GM12878 (cell line): Measurements from ENCODE around the gene TCEA2. TPM values are rescaled to one million over a fixed set of nuclear protein-coding genes. Genes with fewer than 3 reads are reported as not detected.

Experiments
- ATAC-seq: fragments of 200-7000 bp; cut with Tn5 transposase; 3 replicates; pipeline ENCODE4 v1.9.1; 2020; ENCODE audit warnings: mild to moderate bottlenecking, moderate library complexity
- BruUV-seq: library from RNA; stranded (reverse); fragments of 400-500 nt; replicated peaks from 2 replicates; lab custom pipeline; 2021; lab: Mats Ljungman, UMichigan
- CTCF ChIA-PET: fragments of 300-600 bp; sonication (Branson Sonifier 250); formaldehyde crosslinking; extraction: SDS; loops from one replicate; lab custom pipeline; 2021; ENCODE audit warnings: inconsistent platforms; lab: Yijun Ruan, JAX
- POLR2A ChIA-PET: fragments of 350-600 bp; formaldehyde crosslinking; extraction: SDS; loops from one replicate; lab custom pipeline; 2021; ENCODE audit warnings: inconsistent platforms; lab: Charles Lee
- RAD21 ChIA-PET: fragments of 300-600 bp; sonication (Branson Sonifier 250); formaldehyde crosslinking; loops from one replicate; lab custom pipeline; 2023; ENCODE audit warnings: antibody characterized with exemption; ENCODE audit not compliant: unreplicated experiment; lab: Charles Lee
- SMC1A ChIA-PET: fragments of 300-600 bp; sonication (Branson Sonifier 250); formaldehyde crosslinking; loops from one replicate; lab custom pipeline; 2023; ENCODE audit not compliant: unreplicated experiment, uncharacterized antibody; lab: Charles Lee
- DNase-seq: peaks from one replicate; pipeline ENCODE4 v3.0.0-alpha.2; 2011; ENCODE audit warnings: low read depth, low spot score
- FAIRE-seq: peaks from 3 replicates; lab custom pipeline; 2011; peaks lifted over from hg19 to GRCh38; lab: Jason Lieb, UNC
- H2AFZ ChIP-seq: 2 replicates; pipeline ENCODE4 v1.6.0; 2011; ENCODE audit warnings: low read depth, low read length, control low read depth; ENCODE audit not compliant: control insufficient read depth
- H3K27ac ChIP-seq: 2 replicates; pipeline ENCODE4 v1.5.1; 2011; ENCODE audit warnings: control low read depth; ENCODE audit not compliant: control insufficient read depth, insufficient read depth
- H3K27me3 ChIP-seq, 2 experiments: replicated peaks in 1 of 2; 2 replicates each; pipeline versions ENCODE4 v1.6.0 to v1.6.1; 2011; ENCODE audit warnings: low read length in 1 of 2; ENCODE audit not compliant: control insufficient read depth in 2 of 2, insufficient read depth in 2 of 2
- H3K36me3 ChIP-seq, 2 experiments: 2 replicates each; pipeline ENCODE4 v1.5.1; 2011; ENCODE audit warnings: low read length in 1 of 2; ENCODE audit not compliant: control insufficient read depth in 2 of 2, insufficient read depth in 2 of 2
- H3K4me1 ChIP-seq: 2 replicates; pipeline ENCODE4 v1.6.1; 2011; ENCODE audit warnings: mild to moderate bottlenecking, low read length, moderate library complexity, mixed read lengths; ENCODE audit not compliant: control insufficient read depth, insufficient read depth
- H3K4me2 ChIP-seq: 2 replicates; pipeline ENCODE4 v1.6.0; 2011; ENCODE audit warnings: control low read depth; ENCODE audit not compliant: control insufficient read depth, insufficient read depth
- H3K4me3 ChIP-seq: fragments of 200-600 bp; sonication (generic); 2 replicates; pipeline ENCODE4 v1.5.1; 2016
- H3K79me2 ChIP-seq: 2 replicates; pipeline ENCODE4 v1.6.0; 2011; ENCODE audit warnings: low read length; ENCODE audit not compliant: control insufficient read depth, insufficient read depth
- H3K9ac ChIP-seq: 2 replicates; pipeline ENCODE4 v1.8.0; 2011; ENCODE audit warnings: low read length, control low read depth, mixed read lengths; ENCODE audit not compliant: control insufficient read depth, insufficient read depth
- H3K9me3 ChIP-seq: replicated peaks from 3 replicates; pipeline ENCODE4 v1.5.1; 2011; ENCODE audit warnings: mild to moderate bottlenecking, low read length; ENCODE audit not compliant: control insufficient read depth, insufficient read depth
- H4K20me1 ChIP-seq: 2 replicates; pipeline ENCODE4 v1.6.0; 2011; ENCODE audit not compliant: control insufficient read depth, insufficient read depth
- POLR2AphosphoS2 ChIP-seq: IDR thresholded peaks from 2 replicates; pipeline ENCODE4 v1.6.1; 2011; ENCODE audit warnings: low read depth, mild to moderate bottlenecking, low read length, improper control_type of control experiment, moderate library complexity
- STAT1 ChIP-seq: fragments of 450-650 bp; conservative IDR thresholded peaks from 2 replicates; pipeline ENCODE4 v1.6.1; 2014; ENCODE audit warnings: antibody characterized with exemption, mild to moderate bottlenecking
- WGBS: methylation state at CpG from one replicate; pipeline ENCODE4 v1.1.6; 2016; ENCODE audit warnings: low lambda C conversion rate; ENCODE audit not compliant: insufficient replicate concordance, insufficient coverage; ENCODE audit errors: missing lambda C conversion rate; 5-methylcytosine and 5-hydroxymethylcytosine counted together
- in situ Hi-C: fragments of 300-500 bp; cut with MboI; formaldehyde crosslinking; loops from 9 replicates; pipeline ENCODE4 v1.14.3; 2018; ENCODE audit warnings: mixed read lengths
- intact Hi-C: fragments of 100-400 bp; cut with micrococcal nuclease; formaldehyde crosslinking; loops from one replicate; pipeline ENCODE4 v1.14.2; 2022; ENCODE audit not compliant: unreplicated experiment
- polyA plus RNA-seq, 11 experiments: library from polyadenylated mRNA; depleted of rRNA in 4 of 11; unstranded in 6 of 11; stranded (reverse) in 5 of 11; fragments of >200 nt; fragmentation: Nextera tagmentation in 4 of 11; fragmentation: Illumina TruSeq in 1 of 11; extraction: Ambion mirVana in 4 of 11; extraction: Trizol in 1 of 11; gene quantifications; 1 replicate in 1 of 11; 2 replicates in 10 of 11; pipeline versions ENCODE4 v1.2.1 to v1.2.3, GENCODE V29; 2011 to 2016; ENCODE audit warnings: inconsistent platforms in 2 of 11, missing spikeins in 2 of 11, low read depth in 1 of 11
- total RNA-seq, 4 experiments: library from RNA; depleted of rRNA in 3 of 4; stranded (reverse); fragments of >200 nt in 3 of 4; fragmentation: Illumina TruSeq in 1 of 4; extraction: Trizol in 1 of 4; gene quantifications; 2 replicates each; pipeline versions ENCODE4 v1.2.1 to v1.2.3, GENCODE V29; 2013 to 2021

Gene TCEA2
- total and polyA plus RNA-seq, 10 of the 15 experiments (the other 5 are each of a cell fraction or from before 2014, with no cell fraction given), result 3.4 to 42.5 (median 13.3) TPM

GRCh38 chr20:64070244-64070993, 7.4 kb downstream of the TCEA2 start:
- ChIA-PET SMC1A (interaction anchor here (0.6 to 0.9 kb wide), 2 partner anchors 17 to 31 kb away, joined by 3 to 4 read pairs; no protein-coding TSS in a partner anchor), CTCF (interaction anchor here (1.2 to 2.3 kb wide), 5 partner anchors 8 to 31 kb away, joined by 5 to 10 read pairs (median 7); no protein-coding TSS in a partner anchor), RAD21 (interaction anchor here (0.8 kb wide), 1 partner anchor 32 kb away, joined by 3 read pairs; no protein-coding TSS in a partner anchor), POLR2A (interaction anchor here (1.3 kb wide), 1 partner anchor 9 kb away, joined by 4 read pairs; the partner anchor contains the start of gene RGS19)
- no peak overlapping the region for H2AFZ ChIP-seq
- TF ChIP-seq STAT1, result no peak
- TF ChIP-seq POLR2AphosphoS2, result 0 out of 2 replicates have a peak, but pooled peaks have one; percentile 19
- H3K27me3 ChIP-seq, result no peaks in the 10 kb centered on the region
- no peak overlapping the region for H3K9ac ChIP-seq
- in situ Hi-C loops, result no loop called here
- no peak overlapping the region for H3K4me2 ChIP-seq
- no peaks in the 10 kb centered on the region for H3K9me3 ChIP-seq
- no peak overlapping the region for H3K27ac ChIP-seq
- H3K4me3 ChIP-seq, result no peak overlapping the region
- no peaks in the 10 kb centered on the region for H4K20me1 ChIP-seq
- intact Hi-C loops, result no loop called here
- 80% methylated on average over 31 of the region's 31 CpGs for WGBS
- ATAC-seq (no peak), FAIRE-seq (no peak), DNase-seq (no peak)
- H3K4me1 ChIP-seq, result peaks cover 13% of the 10 kb centered on the region
- no peaks in the 10 kb centered on the region; the same call in none of the 2 replicates for H3K79me2 ChIP-seq
- peaks cover 3 to 22% of the 10 kb centered on the region in 2 experiments for H3K36me3 ChIP-seq
- BruUV-seq, result no TSS peak
